ENCODE data around the gene IMPDH1. TPM values are rescaled to one million over a fixed set of nuclear protein-coding genes. Genes with fewer than 3 reads are reported as not detected.

The IMPDH1 gene
- total and polyA plus RNA-seq, 2 donors (not counting 3 experiments of a cell fraction or from before 2014, with no cell fraction given): 78.8 to 97.9 TPM

DNA sequence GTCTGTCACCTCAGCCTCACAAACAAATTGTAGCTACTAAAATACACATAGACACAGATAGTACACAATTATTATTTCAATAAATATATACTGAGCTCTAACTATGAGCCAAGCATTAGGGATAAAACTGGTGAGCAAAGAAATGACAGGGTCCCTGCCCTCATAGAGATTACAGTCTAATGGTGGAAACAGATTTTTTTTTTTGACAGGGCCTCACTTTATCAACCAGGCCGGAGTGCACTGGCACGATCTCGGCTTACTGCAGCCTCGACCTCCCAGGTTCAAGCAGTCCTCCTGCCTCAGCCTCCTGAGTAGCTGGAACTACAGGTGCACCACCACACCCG lies 65.4 kb downstream of the IMPDH1 start:
- ChIA-PET POLR2A (no interaction called here), CTCF (interaction anchor here (0.7 to 16.4 kb wide), 6 partner anchors 14 to 412 kb away, joined by 3 to 778 read pairs (median 6); no protein-coding TSS in a partner anchor)
- intact Hi-C loops (cut with micrococcal nuclease) (no loop called here), dilution Hi-C loops (cut with MboI; ENCODE audit: extremely low pct_ligation_motif_present, low sequenced_read_pairs) (no loop called here)
- Histone ChIP-seq H3K79me2 (ENCODE audit: control insufficient read depth, insufficient read depth, low read length) (peaks cover 30% of the 10 kb centered on the region), H3K9ac (replicated peaks; ENCODE audit: extremely low read depth, insufficient read depth, low read length) (no peak overlapping the region), H3K27ac (ENCODE audit: insufficient read depth, low read depth, low read length) (no peak overlapping the region), H3K9me3 (replicated peaks; ENCODE audit: control insufficient read depth, insufficient read depth, low read length) (no peaks in the 10 kb centered on the region), H2AFZ (ENCODE audit: low read depth, low read length) (peak overlapping the region; percentile 74), H3K9me1 (replicated peaks; ENCODE audit: control insufficient read depth, extremely low read depth, insufficient read depth, low read length) (no peaks in the 10 kb centered on the region), H4K20me1 (replicated peaks; ENCODE audit: control insufficient read depth, extremely low read depth, insufficient read depth, low read length) (no peaks in the 10 kb centered on the region), H3K4me1 (ENCODE audit: control insufficient read depth, extremely low read depth, insufficient read depth, low read length) (peaks cover 10% of the 10 kb centered on the region), H3K4me3 (replicated peaks in 1 of 3; ENCODE audit: insufficient read depth in 1 of 3, low read depth in 1 of 3, low read length in 3 of 3) (no peak overlapping the region), H3K27me3 (ENCODE audit: control insufficient read depth in 2 of 2, insufficient read depth in 2 of 2, low read length in 2 of 2) (peaks cover 5 to 10% of the 10 kb centered on the region in 2 experiments), H3K36me3 (ENCODE audit: control insufficient read depth in 2 of 2, extremely low read depth in 1 of 2, insufficient read depth in 2 of 2, low read length in 2 of 2) (no peaks in the 10 kb centered on the region), H3K4me2 (ENCODE audit: insufficient read depth, low read length) (no peak overlapping the region)
- FAIRE-seq: no peak
- TF ChIP-seq POLR2AphosphoS5 (IDR thresholded peaks at IDR 0.05; ENCODE audit: insufficient read depth, low read depth, low read length) (no peak), POLR2A (IDR thresholded peaks at IDR 0.05; ENCODE audit: low read depth, low read length) (no peak), EZH2 (IDR thresholded peaks at IDR 0.05; ENCODE audit: borderline replicate concordance, low read depth, low read length, severe bottlenecking) (no peak), FOS (IDR thresholded peaks at IDR 0.05; ENCODE audit: borderline replicate concordance, insufficient read depth, low read length) (no peak), MYC (IDR thresholded peaks at IDR 0.05; ENCODE audit: low read depth, low read length) (no peak), JUN (IDR thresholded peaks at IDR 0.05; ENCODE audit: borderline replicate concordance, insufficient read depth, insufficient read length, low read depth) (no peak)
- TF ChIP-seq, protein P1, sequence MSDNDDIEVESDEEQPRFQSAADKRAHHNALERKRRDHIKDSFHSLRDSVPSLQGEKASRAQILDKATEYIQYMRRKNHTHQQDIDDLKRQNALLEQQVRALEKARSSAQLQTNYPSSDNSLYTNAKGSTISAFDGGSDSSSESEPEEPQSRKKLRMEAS (IDR thresholded peaks at IDR 0.05; ENCODE audit: insufficient read depth, insufficient read length): no peak
- TF ChIP-seq, protein P2, sequence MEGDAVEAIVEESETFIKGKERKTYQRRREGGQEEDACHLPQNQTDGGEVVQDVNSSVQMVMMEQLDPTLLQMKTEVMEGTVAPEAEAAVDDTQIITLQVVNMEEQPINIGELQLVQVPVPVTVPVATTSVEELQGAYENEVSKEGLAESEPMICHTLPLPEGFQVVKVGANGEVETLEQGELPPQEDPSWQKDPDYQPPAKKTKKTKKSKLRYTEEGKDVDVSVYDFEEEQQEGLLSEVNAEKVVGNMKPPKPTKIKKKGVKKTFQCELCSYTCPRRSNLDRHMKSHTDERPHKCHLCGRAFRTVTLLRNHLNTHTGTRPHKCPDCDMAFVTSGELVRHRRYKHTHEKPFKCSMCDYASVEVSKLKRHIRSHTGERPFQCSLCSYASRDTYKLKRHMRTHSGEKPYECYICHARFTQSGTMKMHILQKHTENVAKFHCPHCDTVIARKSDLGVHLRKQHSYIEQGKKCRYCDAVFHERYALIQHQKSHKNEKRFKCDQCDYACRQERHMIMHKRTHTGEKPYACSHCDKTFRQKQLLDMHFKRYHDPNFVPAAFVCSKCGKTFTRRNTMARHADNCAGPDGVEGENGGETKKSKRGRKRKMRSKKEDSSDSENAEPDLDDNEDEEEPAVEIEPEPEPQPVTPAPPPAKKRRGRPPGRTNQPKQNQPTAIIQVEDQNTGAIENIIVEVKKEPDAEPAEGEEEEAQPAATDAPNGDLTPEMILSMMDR (IDR thresholded peaks at IDR 0.05; ENCODE audit: extremely low read depth in 1 of 2, insufficient read depth in 1 of 2, low read depth in 1 of 2, low read length in 2 of 2): no peak
- DNase-seq (ENCODE audit: low read depth, low spot score): no peak
- BruUV-seq (replicated peaks): no TSS peak
